H1 (cell line): ENCODE results near the gene ANKRD27. TPM values are rescaled to one million over a fixed set of nuclear protein-coding genes. Genes with fewer than 3 reads are reported as not detected.

Experiments used
- CTCF ChIA-PET: fragments of 300-600 bp; sonication (Branson Sonifier 250); formaldehyde crosslinking; loops from one replicate; lab custom pipeline; 2021; ENCODE audit not compliant: partially characterized antibody; lab: Charles Lee
- POLR2A ChIA-PET: fragments of 300-600 bp; sonication (Branson Sonifier 250); formaldehyde crosslinking; loops from one replicate; lab custom pipeline; 2021; ENCODE audit warnings: inconsistent platforms; ENCODE audit not compliant: partially characterized antibody; lab: Charles Lee
- DNase-seq, 2 experiments: peaks; one replicate each; pipeline versions ENCODE4 v3.0.0 to v3.0.0-alpha.2; 2010 to 2022; ENCODE audit warnings: low spot score in 2 of 2, low read depth in 1 of 2, mixed read lengths in 1 of 2
- FAIRE-seq: peaks from 2 replicates; lab custom pipeline; 2011; peaks lifted over from hg19 to GRCh38; lab: Jason Lieb, UNC
- H2AFZ ChIP-seq: 2 replicates; pipeline ENCODE4 v1.8.1; 2012; ENCODE audit warnings: low read length, inconsistent platforms
- H2AK5ac ChIP-seq: 2 replicates; pipeline ENCODE4 v1.6.1; 2013; ENCODE audit warnings: low read depth, low read length
- H2BK120ac ChIP-seq: replicated peaks from 2 replicates; pipeline ENCODE3; 2013; ENCODE audit warnings: low read depth, low read length, inconsistent platforms
- H2BK12ac ChIP-seq: 2 replicates; pipeline ENCODE4 v1.6.1; 2013; ENCODE audit warnings: low read depth, low read length
- H2BK15ac ChIP-seq: 2 replicates; pipeline ENCODE4 v1.6.1; 2013; ENCODE audit warnings: low read length
- H2BK20ac ChIP-seq: 2 replicates; pipeline ENCODE4 v1.6.1; 2013; ENCODE audit warnings: low read length
- H2BK5ac ChIP-seq: 2 replicates; pipeline ENCODE4 v1.6.1; 2013; ENCODE audit warnings: low read depth, low read length
- H3K14ac ChIP-seq: 2 replicates; pipeline ENCODE4 v1.6.1; 2013; ENCODE audit warnings: inconsistent platforms; ENCODE audit not compliant: insufficient read length
- H3K18ac ChIP-seq: 2 replicates; pipeline ENCODE4 v1.6.1; 2013; ENCODE audit warnings: low read length; ENCODE audit errors: extremely low read depth
- H3K23ac ChIP-seq: 2 replicates; pipeline ENCODE4 v1.6.1; 2013; ENCODE audit warnings: inconsistent platforms; ENCODE audit not compliant: insufficient read length
- H3K23me2 ChIP-seq: 2 replicates; pipeline ENCODE4 v1.6.1; 2013; ENCODE audit warnings: low read depth, low read length
- H3K27ac ChIP-seq: 2 replicates; pipeline ENCODE4 v1.6.1; 2011; ENCODE audit warnings: low read depth, low read length, inconsistent platforms
- H3K27me3 ChIP-seq, 4 experiments: replicated peaks in 1 of 4; 1 replicate in 1 of 4; 2 replicates in 3 of 4; pipeline versions ENCODE4 v1.6.1 to v1.8.1; 2011 to 2013; ENCODE audit warnings: low read length in 3 of 4, mild to moderate bottlenecking in 3 of 4, inconsistent platforms in 2 of 4, mixed read lengths in 2 of 4, moderate library complexity in 1 of 4; ENCODE audit not compliant: control insufficient read depth in 3 of 4, insufficient read depth in 3 of 4; ENCODE audit errors: extremely low read depth in 1 of 4
- H3K36me3 ChIP-seq, 4 experiments: 2 replicates each; pipeline versions ENCODE4 v1.6.1 to v1.8.1; 2011 to 2013; ENCODE audit warnings: mild to moderate bottlenecking in 4 of 4, low read length in 3 of 4, moderate library complexity in 2 of 4, control low read depth in 1 of 4, inconsistent platforms in 1 of 4; ENCODE audit not compliant: insufficient read depth in 4 of 4, control insufficient read depth in 2 of 4
- H3K4ac ChIP-seq: replicated peaks from 2 replicates; pipeline ENCODE3; 2013; ENCODE audit warnings: low read length, low read depth, mixed read lengths, inconsistent platforms; ENCODE audit not compliant: insufficient read length
- H3K4me1 ChIP-seq, 4 experiments: replicated peaks in 1 of 4; 1 replicate in 1 of 4; 2 replicates in 3 of 4; pipeline versions ENCODE4 v1.6.1 to v1.8.1; 2011 to 2013; ENCODE audit warnings: low read length in 3 of 4, inconsistent platforms in 2 of 4, mixed read lengths in 1 of 4; ENCODE audit not compliant: insufficient read depth in 4 of 4, control insufficient read depth in 3 of 4
- H3K4me2 ChIP-seq, 2 experiments: 2 replicates each; pipeline versions ENCODE4 v1.6.1 to v1.8.1; 2011 to 2013; ENCODE audit warnings: low read depth in 2 of 2, low read length in 2 of 2, control low read depth in 1 of 2, inconsistent platforms in 1 of 2, mild to moderate bottlenecking in 1 of 2; ENCODE audit not compliant: insufficient read depth in 1 of 2
- H3K4me3 ChIP-seq, 4 experiments: fragments of 200-600, 300-600 bp in 1 of 4; sonication (generic), shearing (Covaris generic), sonication (Bioruptor Twin) in 1 of 4; 2 replicates each; pipeline versions ENCODE4 v1.5.1 to v1.8.1; 2011 to 2016; ENCODE audit warnings: low read length in 4 of 4, low read depth in 3 of 4, control low read depth in 2 of 4, inconsistent platforms in 2 of 4, mild to moderate bottlenecking in 2 of 4, mixed read lengths in 1 of 4, moderate library complexity in 1 of 4; ENCODE audit not compliant: insufficient read depth in 2 of 4; ENCODE audit errors: extremely low read depth in 1 of 4
- H3K56ac ChIP-seq: replicated peaks from 2 replicates; pipeline ENCODE3; 2013; ENCODE audit warnings: low read depth, mild to moderate bottlenecking, mixed read lengths, low read length, inconsistent platforms; ENCODE audit not compliant: insufficient read length
- H3K79me1 ChIP-seq: 2 replicates; pipeline ENCODE4 v1.6.1; 2013; ENCODE audit warnings: low read depth, low read length, control low read depth
- H3K79me2 ChIP-seq, 2 experiments: 2 replicates each; pipeline versions ENCODE4 v1.6.1 to v1.8.1; 2012 to 2013; ENCODE audit warnings: low read length in 2 of 2, mild to moderate bottlenecking in 2 of 2, inconsistent platforms in 1 of 2; ENCODE audit not compliant: insufficient read depth in 2 of 2, control insufficient read depth in 1 of 2
- H3K9ac ChIP-seq, 4 experiments: replicated peaks in 1 of 4; 1 replicate in 1 of 4; 2 replicates in 3 of 4; pipeline versions ENCODE4 v1.6.1 to v1.8.1; 2011 to 2013; ENCODE audit warnings: low read depth in 3 of 4, low read length in 3 of 4, control low read depth in 2 of 4, mild to moderate bottlenecking in 2 of 4, moderate library complexity in 2 of 4, inconsistent platforms in 1 of 4; ENCODE audit errors: extremely low read depth in 1 of 4
- H3K9me3 ChIP-seq, 2 experiments: 2 replicates each; pipeline versions ENCODE4 v1.6.1 to v1.8.1; 2012 to 2013; ENCODE audit warnings: mild to moderate bottlenecking in 2 of 2, moderate library complexity in 2 of 2, control low read depth in 1 of 2, inconsistent platforms in 1 of 2, low read depth in 1 of 2, low read length in 1 of 2, mixed read lengths in 1 of 2; ENCODE audit not compliant: insufficient read depth in 2 of 2
- H4K20me1 ChIP-seq, 2 experiments: replicated peaks in 1 of 2; 2 replicates each; pipeline versions ENCODE3 to v1.8.1; 2011 to 2013; ENCODE audit warnings: inconsistent platforms in 2 of 2, low read length in 2 of 2, mild to moderate bottlenecking in 1 of 2; ENCODE audit not compliant: insufficient read depth in 2 of 2, control insufficient read depth in 1 of 2
- H4K5ac ChIP-seq: 2 replicates; pipeline ENCODE4 v1.6.1; 2013; ENCODE audit warnings: low read length, low read depth, mixed read lengths, inconsistent platforms; ENCODE audit not compliant: insufficient read length
- H4K8ac ChIP-seq: 2 replicates; pipeline ENCODE4 v1.8.0; 2013; ENCODE audit warnings: mild to moderate bottlenecking, moderate library complexity, low read length, inconsistent platforms; ENCODE audit not compliant: insufficient read depth; ENCODE audit errors: extremely low read depth
- H4K91ac ChIP-seq: replicated peaks from 2 replicates; pipeline ENCODE3; 2013; ENCODE audit warnings: low read length, mixed read lengths, inconsistent platforms; ENCODE audit not compliant: insufficient read length
- CEBPB ChIP-seq: IDR thresholded peaks from 2 replicates; pipeline ENCODE4 v1.6.1; 2012; ENCODE audit warnings: low read depth, low read length
- CREB1 ChIP-seq: IDR thresholded peaks from 2 replicates; pipeline ENCODE4 v1.6.1; 2012; ENCODE audit warnings: inconsistent platforms
- CTBP2 ChIP-seq: IDR thresholded peaks from 2 replicates; pipeline ENCODE4 v1.7.0; 2011; ENCODE audit warnings: borderline replicate concordance, mild to moderate bottlenecking, moderate library complexity, mixed read lengths, low read length; ENCODE audit not compliant: insufficient read depth, insufficient read length
- HDAC2 ChIP-seq, 2 experiments: fragments of 300-600 bp in 1 of 2; sonication (generic) in 1 of 2; IDR thresholded peaks; 2 replicates each; pipeline ENCODE4 v1.6.1; 2011 to 2012; ENCODE audit warnings: low read depth in 2 of 2, low read length in 2 of 2, mild to moderate bottlenecking in 2 of 2, moderate library complexity in 2 of 2, borderline replicate concordance in 1 of 2, inconsistent platforms in 1 of 2
- POU5F1 ChIP-seq: IDR thresholded peaks from 2 replicates; pipeline ENCODE4 v1.6.1; 2011; ENCODE audit warnings: low read depth, mild to moderate bottlenecking, low read length, moderate library complexity
- RAD21 ChIP-seq, 2 experiments: IDR thresholded peaks in 1 of 2; conservative IDR thresholded peaks in 1 of 2; 2 replicates each; pipeline ENCODE4 v1.6.1; 2011; ENCODE audit warnings: low read depth in 2 of 2, low read length in 2 of 2, improper control_type of control experiment in 1 of 2, inconsistent platforms in 1 of 2, mild to moderate bottlenecking in 1 of 2, moderate library complexity in 1 of 2
- SP2 ChIP-seq: IDR thresholded peaks from 2 replicates; pipeline ENCODE4 v1.6.1; 2012; ENCODE audit warnings: mild to moderate bottlenecking, low read length, inconsistent platforms
- ZNF274 ChIP-seq: IDR thresholded peaks from 2 replicates; pipeline ENCODE4 v1.7.0; 2012; ENCODE audit warnings: low read length, borderline replicate concordance; ENCODE audit errors: extremely low read depth
- WGBS, 2 experiments: shearing (Covaris generic) in 1 of 2; methylation state at CpG; one replicate each; pipeline versions ENCODE4 v1.1.6 to v1.1.7; 2013 to 2015; ENCODE audit warnings: low lambda C conversion rate in 2 of 2, mixed read lengths in 2 of 2, inconsistent platforms in 1 of 2, low coverage in 1 of 2, missing lambda C conversion rate in 1 of 2; ENCODE audit not compliant: insufficient replicate concordance in 2 of 2, insufficient coverage in 1 of 2, insufficient read length in 1 of 2; ENCODE audit errors: extremely low coverage in 1 of 2, missing lambda C conversion rate in 1 of 2; 5-methylcytosine and 5-hydroxymethylcytosine counted together
- polyA plus RNA-seq, 7 experiments: library from polyadenylated mRNA; depleted of rRNA in 3 of 7; stranded (reverse) in 5 of 7; unstranded in 2 of 7; fragments of >200 nt in 5 of 7; fragments of 200-250 nt in 2 of 7; gene quantifications; 1 replicate in 5 of 7; 2 replicates in 1 of 7; 4 replicates in 1 of 7; pipeline versions ENCODE4 v1.2.1 to v1.2.3, GENCODE V29; 2011 to 2013; ENCODE audit warnings: missing spikeins in 2 of 7, mixed read lengths in 2 of 7
- total RNA-seq: library from RNA; stranded (reverse); fragmentation: NEBNext Ultra II Directional; extraction: Animal tissue kit (Norgen Biotek cat#: 25700); gene quantifications from 2 replicates; pipeline ENCODE4 v1.2.1, GENCODE V29; 2021

Gene ANKRD27
- total and polyA plus RNA-seq, 2 of the 8 experiments (the other 6 are each of a cell fraction or from before 2014, with no cell fraction given) = 27.9 to 55.7 TPM

DNA sequence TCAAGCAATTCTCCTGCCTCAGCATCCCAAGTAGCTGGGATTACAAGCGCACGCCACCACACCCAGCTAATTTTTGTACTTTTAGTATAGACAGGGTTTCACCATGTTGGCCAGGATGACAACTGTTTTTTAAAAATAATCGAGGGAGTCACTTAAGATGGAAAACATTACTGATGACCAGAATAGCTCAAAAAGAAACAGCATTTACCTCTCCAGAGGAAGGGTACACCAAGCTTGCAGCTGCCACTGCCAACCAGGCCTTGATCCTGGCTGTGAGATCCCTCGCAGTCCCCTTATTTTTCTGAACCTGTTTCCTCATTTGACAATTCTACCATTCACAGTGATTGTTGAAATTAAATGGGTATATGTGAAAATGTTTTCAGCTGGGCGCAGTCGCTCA is 79.5 kb downstream of the ANKRD27 start:
- Histone ChIP-seq H4K8ac (no peak overlapping the region), H3K79me2 (no peaks in the 10 kb centered on the region), H2AK5ac (no peak overlapping the region), H2BK12ac (no peak overlapping the region), H3K23me2 (no peaks in the 10 kb centered on the region), H3K4me2 (no peak overlapping the region), H2BK5ac (no peak overlapping the region), H3K23ac (no peak overlapping the region), H3K18ac (no peak overlapping the region), H2BK120ac (no peak overlapping the region), H3K56ac (no peak overlapping the region), H3K27ac (no peak overlapping the region), H3K27me3 (no peaks in the 10 kb centered on the region), H4K5ac (no peak overlapping the region), H3K9me3 (peaks cover 0 to 8% of the 10 kb centered on the region in 2 experiments; a peak in 1 of 4 replicates), H3K4me1 (no peaks in the 10 kb centered on the region), H3K79me1 (no peaks in the 10 kb centered on the region), H3K9ac (no peak overlapping the region), H3K36me3 (peaks cover 3 to 71% (median 35%) of the 10 kb centered on the region in 4 experiments; a peak in 7 of 8 replicates), H4K20me1 (peaks cover 0 to 1% of the 10 kb centered on the region in 2 experiments), H2BK20ac (no peak overlapping the region), H3K4me3 (no peak overlapping the region)
- CTCF ChIA-PET = interaction anchor here (1.4 kb wide), 1 partner anchor 56 kb away, joined by 3 read pairs; no protein-coding TSS in a partner anchor
- 87% methylated on average over 6 of the region's 6 CpGs; no CpG with 5 or more reads in 1 of the 2 experiments for WGBS, 2 experiments
- no peak for FAIRE-seq
- DNase-seq = no peak
- TF ChIP-seq CTBP2 (no peak), SP2 (no peak), HDAC2 (IDR thresholded peaks at IDR 0.05; ENCODE audit: borderline replicate concordance in 1 of 2, low read depth in 2 of 2, low read length in 2 of 2) (no peak), CEBPB (no peak), POU5F1 (no peak), ZNF274 (no peak), RAD21 (IDR thresholded peaks at IDR 0.05 in 1 of 2, conservative IDR thresholded peaks at IDR 0.05 in 1 of 2; ENCODE audit: low read depth in 2 of 2, low read length in 2 of 2) (no peak), CREB1 (no peak)
- TF ChIP-seq, all 59 proteins: peak for 0
- H4K91ac ChIP-seq = no peak overlapping the region
- H2AFZ ChIP-seq = no peak overlapping the region
- no peak overlapping the region for H3K14ac ChIP-seq
- no peak overlapping the region for H3K4ac ChIP-seq
- POLR2A ChIA-PET = no interaction called here
- no peak overlapping the region for H2BK15ac ChIP-seq
